Fibroblast of the aortic adventitia (primary cell): ENCODE data around the gene MGAT4C. TPM values are rescaled to one million over a fixed set of nuclear protein-coding genes. Genes with fewer than 3 reads are reported as not detected.

Experiments used
- DNase-seq: peaks from one replicate; pipeline ENCODE4 v3.0.0-alpha.2; 2010; ENCODE audit warnings: low read depth
- H3K4me3 ChIP-seq: 2 replicates; pipeline ENCODE4 v1.5.1; 2011; ENCODE audit warnings: low read depth, mild to moderate bottlenecking, control low read depth, low read length, moderate library complexity
- total RNA-seq: library from RNA; depleted of rRNA; stranded (reverse); fragments of >200 nt; gene quantifications from 2 replicates; pipeline ENCODE4 v1.2.3, GENCODE V29; 2012; ENCODE audit warnings: low replicate concordance
- TF ChIP-seq, protein P1 (sequence below): IDR thresholded peaks from 2 replicates; pipeline ENCODE4 v1.5.1; 2011; ENCODE audit warnings: mild to moderate bottlenecking, low read length, control low read depth, inconsistent platforms; ENCODE audit not compliant: insufficient read depth

MGAT4C gene
- total RNA-seq, 1 donor = 0.09 TPM

DNA sequence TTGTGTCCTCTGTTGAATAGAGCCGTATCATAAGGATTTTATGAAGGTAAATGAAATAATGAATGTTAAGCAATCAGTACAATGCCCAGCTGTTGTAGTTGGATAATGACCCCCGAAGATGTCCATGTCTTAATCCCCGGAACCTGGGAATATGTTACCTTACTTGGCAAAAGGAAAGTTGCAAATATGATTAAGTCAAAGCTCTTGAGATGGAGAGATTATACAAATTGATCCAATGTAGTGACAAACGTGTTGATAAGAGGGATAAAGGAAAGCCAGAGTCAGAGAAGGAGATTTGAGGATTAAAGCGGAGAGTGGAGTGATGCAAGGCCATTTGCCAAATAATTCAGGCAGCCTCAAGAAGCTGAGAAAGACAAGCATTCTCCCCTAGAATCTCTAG lies 19.2 kb upstream of the MGAT4C start:
- no peak for DNase-seq
- H3K4me3 ChIP-seq = no peak overlapping the region
- TF ChIP-seq, protein P1, sequence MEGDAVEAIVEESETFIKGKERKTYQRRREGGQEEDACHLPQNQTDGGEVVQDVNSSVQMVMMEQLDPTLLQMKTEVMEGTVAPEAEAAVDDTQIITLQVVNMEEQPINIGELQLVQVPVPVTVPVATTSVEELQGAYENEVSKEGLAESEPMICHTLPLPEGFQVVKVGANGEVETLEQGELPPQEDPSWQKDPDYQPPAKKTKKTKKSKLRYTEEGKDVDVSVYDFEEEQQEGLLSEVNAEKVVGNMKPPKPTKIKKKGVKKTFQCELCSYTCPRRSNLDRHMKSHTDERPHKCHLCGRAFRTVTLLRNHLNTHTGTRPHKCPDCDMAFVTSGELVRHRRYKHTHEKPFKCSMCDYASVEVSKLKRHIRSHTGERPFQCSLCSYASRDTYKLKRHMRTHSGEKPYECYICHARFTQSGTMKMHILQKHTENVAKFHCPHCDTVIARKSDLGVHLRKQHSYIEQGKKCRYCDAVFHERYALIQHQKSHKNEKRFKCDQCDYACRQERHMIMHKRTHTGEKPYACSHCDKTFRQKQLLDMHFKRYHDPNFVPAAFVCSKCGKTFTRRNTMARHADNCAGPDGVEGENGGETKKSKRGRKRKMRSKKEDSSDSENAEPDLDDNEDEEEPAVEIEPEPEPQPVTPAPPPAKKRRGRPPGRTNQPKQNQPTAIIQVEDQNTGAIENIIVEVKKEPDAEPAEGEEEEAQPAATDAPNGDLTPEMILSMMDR = no peak

DNA sequence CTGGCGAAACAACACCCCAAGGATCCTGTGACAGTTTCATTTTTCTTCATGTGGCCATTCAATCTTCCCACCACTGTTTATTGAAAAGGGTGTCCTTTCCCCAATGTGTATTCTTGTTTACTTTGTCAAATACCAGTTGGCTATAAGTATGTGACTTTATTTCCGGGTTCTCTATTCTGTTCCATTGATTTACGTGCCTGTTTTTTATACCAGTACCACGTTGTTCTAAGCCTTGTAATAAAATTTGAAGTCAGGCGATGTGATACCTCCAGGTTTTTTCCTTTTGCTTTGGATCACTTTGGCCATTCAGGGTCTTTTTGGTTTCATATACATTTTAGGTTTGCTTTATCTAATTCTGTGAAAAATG lies 9.1 kb upstream of the MGAT4C start:
- no peak for DNase-seq

DNA sequence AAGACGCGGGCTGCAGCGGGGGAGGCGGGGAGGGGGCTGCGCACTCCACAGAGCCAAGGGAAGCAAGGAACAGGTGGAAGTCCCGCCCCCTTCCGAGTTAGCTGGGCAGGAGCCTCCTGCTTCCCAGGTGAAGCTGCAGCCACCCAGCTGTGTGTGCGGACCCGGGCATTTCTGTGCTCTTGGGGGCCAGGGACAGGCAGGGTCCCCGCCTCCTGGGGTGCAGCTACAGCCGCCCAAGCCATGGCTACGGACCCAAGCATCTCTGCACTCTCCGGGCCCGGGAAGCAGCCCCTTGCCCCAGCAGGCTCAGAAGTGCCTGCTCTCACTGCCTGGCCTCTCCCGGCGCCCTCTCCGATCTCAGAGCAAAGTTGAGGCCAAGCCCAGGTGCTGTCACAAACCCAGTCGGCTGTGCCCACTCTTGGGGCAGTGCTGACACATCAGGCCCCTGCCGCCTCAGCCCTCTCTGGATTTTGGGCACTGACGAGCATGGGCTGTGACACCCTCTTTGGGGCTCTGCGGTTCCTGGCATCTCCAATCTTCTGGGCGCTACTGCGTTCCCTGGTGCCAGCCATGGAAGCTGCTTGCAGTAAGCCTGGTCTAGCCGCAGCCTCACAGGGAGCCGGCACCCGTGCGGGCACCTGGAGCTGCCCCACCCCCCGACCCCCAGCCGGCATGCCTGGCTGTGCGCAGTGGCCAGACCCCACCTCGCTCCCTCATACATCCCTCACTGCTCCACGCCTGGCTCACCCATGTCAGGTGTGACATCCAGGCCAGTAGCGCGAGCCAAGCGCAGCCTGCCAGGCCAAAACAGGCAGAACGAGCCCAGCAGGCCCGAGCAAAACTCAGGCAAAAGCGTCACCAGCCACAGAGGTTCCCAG lies 8.5 kb upstream of the MGAT4C start:
- no peak overlapping the region for H3K4me3 ChIP-seq
- TF ChIP-seq, protein P1 = no peak
- DNase-seq = no peak

More for the DNA sequence above, 9.1 kb upstream of the MGAT4C start:
- TF ChIP-seq, protein P1 = no peak
- H3K4me3 ChIP-seq = no peak overlapping the region

DNA sequence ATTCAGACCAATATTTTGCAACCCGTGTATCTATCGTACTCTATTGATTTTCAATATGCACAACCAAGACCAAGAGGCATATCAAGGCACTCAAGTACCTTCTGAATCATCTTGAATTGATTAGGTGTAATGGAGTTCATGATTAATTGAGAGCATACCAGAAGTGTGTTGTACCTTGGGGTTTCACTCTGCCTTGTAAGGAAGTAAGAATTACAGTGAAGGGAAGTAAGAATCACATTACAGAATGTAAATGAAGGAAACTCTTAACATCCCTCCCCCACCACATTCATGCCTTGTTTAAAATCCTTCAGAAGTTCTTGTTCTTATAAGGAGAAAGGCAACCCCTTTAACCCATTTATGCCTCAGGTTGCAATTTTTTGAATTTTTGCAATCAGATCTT lies 5.4 kb upstream of the MGAT4C start:
- no peak overlapping the region for H3K4me3 ChIP-seq
- TF ChIP-seq, protein P1 = no peak
- DNase-seq = no peak

DNA sequence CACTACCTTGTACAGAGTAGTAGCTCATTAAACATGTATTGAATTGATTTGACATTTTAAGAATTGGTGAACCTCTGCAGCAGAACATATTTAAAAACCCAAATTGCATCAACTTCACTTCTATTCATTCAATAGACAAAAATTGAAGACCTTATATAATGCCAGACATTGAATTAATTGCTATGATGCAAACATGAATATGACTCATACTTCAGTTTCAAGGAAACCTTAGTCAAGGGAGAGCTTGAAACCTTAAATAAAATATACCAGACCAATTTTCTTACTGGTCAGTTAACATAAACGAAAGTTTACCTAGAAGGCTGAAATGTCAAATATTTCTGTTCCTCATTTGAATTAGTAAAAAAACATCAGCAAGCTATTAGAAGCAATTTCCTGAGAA lies 5.0 kb upstream of the MGAT4C start:
- peak; percentile 41 for DNase-seq
- TF ChIP-seq, protein P1 = no peak
- H3K4me3 ChIP-seq = no peak overlapping the region

DNA sequence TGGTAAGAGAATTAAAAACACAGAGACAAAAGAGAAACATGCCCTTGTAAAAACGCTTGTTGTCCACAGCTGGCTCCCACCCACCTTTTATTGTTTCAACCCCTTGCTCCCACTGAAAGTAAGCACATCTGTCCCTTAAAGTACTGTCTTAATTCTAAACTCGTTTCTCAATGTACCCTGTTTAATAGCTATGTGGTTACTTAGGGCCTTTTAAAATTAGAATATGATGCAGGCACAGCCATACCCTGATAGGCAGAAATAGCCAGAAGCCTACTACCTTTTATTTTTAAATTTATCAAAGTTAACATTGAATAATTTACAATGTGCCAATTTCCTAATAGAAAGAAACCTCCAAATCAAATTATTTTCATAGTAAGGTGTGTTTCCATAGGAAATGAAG lies 4.0 kb upstream of the MGAT4C start:
- H3K4me3 ChIP-seq = no peak overlapping the region
- TF ChIP-seq, protein P1 = no peak
- DNase-seq = no peak
